Esophagus muscularis mucosa (tissue), 4 donors: ENCODE results near the gene SOS1. TPM values are rescaled to one million over a fixed set of nuclear protein-coding genes. Genes with fewer than 3 reads are reported as not detected.

Experiments used
- DNase-seq: peaks from one replicate; pipeline ENCODE4 v3.0.0-alpha.2; 2017; ENCODE audit errors: extremely low spot score
- H3K27ac ChIP-seq, 4 donors: fragments of 200-600 bp; sonication (generic); replicated peaks in 1 of 4; 1 replicate in 3 of 4; 2 replicates in 1 of 4; pipeline ENCODE4 v1.5.1; 2016 to 2019; ENCODE audit warnings: mild to moderate bottlenecking in 1 of 4
- H3K27me3 ChIP-seq, 4 donors: fragments of 200-600 bp; sonication (generic); one replicate each; pipeline versions ENCODE4 v1.5.1 to v1.6.0; 2016 to 2019
- H3K36me3 ChIP-seq, 4 donors: fragments of 200-600 bp; sonication (generic); one replicate each; pipeline ENCODE4 v1.5.1; 2016 to 2019
- H3K4me1 ChIP-seq, 4 donors: fragments of 200-600 bp; sonication (generic); one replicate each; pipeline ENCODE4 v1.5.1; 2016 to 2019
- H3K4me3 ChIP-seq, 4 donors: fragments of 200-600 bp; sonication (generic); 1 replicate in 2 of 4; 2 replicates in 2 of 4; pipeline ENCODE4 v1.5.1; 2016 to 2019; ENCODE audit warnings: mild to moderate bottlenecking in 4 of 4, moderate library complexity in 1 of 4
- H3K9me3 ChIP-seq, 4 donors: fragments of 200-600 bp; sonication (generic); 1 replicate in 3 of 4; 2 replicates in 1 of 4; pipeline ENCODE4 v1.5.1; 2016 to 2019
- EP300 ChIP-seq: sonication (generic); formaldehyde crosslinking; IDR thresholded peaks from one replicate; pipeline ENCODE4 v1.6.1; 2017; ENCODE audit warnings: antibody characterized with exemption
- POLR2A ChIP-seq: fragments of 450-650 bp; IDR thresholded peaks from one replicate; pipeline ENCODE4 v1.6.1; 2017; ENCODE audit warnings: antibody characterized with exemption, moderate library complexity, mild to moderate bottlenecking, low read depth
- POLR2AphosphoS5 ChIP-seq, 2 donors: sonication (generic); formaldehyde crosslinking; IDR thresholded peaks; one replicate each; pipeline ENCODE4 v1.6.1; 2017; ENCODE audit warnings: antibody characterized with exemption in 2 of 2
- WGBS: methylation state at CpG from one replicate; pipeline ENCODE4 v1.1.5; 2018; 5-methylcytosine and 5-hydroxymethylcytosine counted together
- intact Hi-C: fragments of 100-400 bp; cut with DNase I; formaldehyde crosslinking; loops from one replicate; pipeline ENCODE4 v1.15.1; 2023
- total RNA-seq, 4 donors: library from RNA; depleted of rRNA; stranded (reverse); fragments of >200 nt; gene quantifications; one replicate each; pipeline versions ENCODE4 v1.1.0 to v1.2.1, GENCODE V29; 2016
- TF ChIP-seq, protein P1 (sequence below), 3 experiments: fragments of 200-600 bp in 2 of 3; fragments of 450-650 bp in 1 of 3; sonication (generic) in 2 of 3; IDR thresholded peaks; one replicate each; pipeline ENCODE4 v1.5.1; 2017 to 2019; ENCODE audit warnings: antibody characterized with exemption in 3 of 3, mild to moderate bottlenecking in 2 of 3, moderate library complexity in 1 of 3

Gene SOS1
- total RNA-seq, 4 donors from 2014 or later: 33.3 to 48.6 (median 35.7) TPM

- intact Hi-C loops: no loop called here
- peaks cover 11 to 74% (median 48%) of the 10 kb centered on the region in 4 donors for H3K36me3 ChIP-seq
Measured at GRCh38 chr2:38988716-38989115, 132.1 kb downstream of the SOS1 start.

DNA sequence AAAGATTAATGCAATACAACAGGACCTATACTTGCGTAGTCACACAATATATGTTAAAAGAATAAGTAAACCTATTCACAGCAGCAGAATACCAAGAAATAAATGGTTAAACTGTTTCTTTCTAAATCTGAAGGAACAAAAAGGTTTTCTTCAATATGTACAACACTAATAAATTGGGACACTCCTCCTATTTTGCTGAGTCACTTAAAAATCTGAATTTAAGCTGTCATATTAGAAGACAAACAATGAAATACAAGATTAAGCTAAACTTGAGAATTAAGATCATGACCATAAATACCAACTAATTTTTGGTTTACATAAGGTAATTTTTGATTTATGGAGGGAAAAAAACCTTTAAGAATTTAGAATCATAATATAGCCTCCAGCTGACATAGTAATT, 138.4 kb downstream of the SOS1 start:
- intact Hi-C loops: no loop called here
- whole genome bisulfite sequencing: 97% methylated on average over 1 of the region's 1 CpG

More at GRCh38 chr2:38988716-38989115, 132.1 kb downstream of the SOS1 start:
- Histone ChIP-seq H3K4me3 (no peak overlapping the region), H3K4me1 (peaks cover 0 to 9% (median 2%) of the 10 kb centered on the region in 4 donors), H3K9me3 (no peaks in the 10 kb centered on the region), H3K27ac (no peak overlapping the region), H3K27me3 (no peaks in the 10 kb centered on the region)
- DNase-seq: no peak
- WGBS: 98% methylated on average over 1 of the region's 1 CpG
- TF ChIP-seq POLR2A (no peak), POLR2AphosphoS5 (IDR thresholded peaks at IDR 0.05) (no peak), EP300 (no peak)
- TF ChIP-seq, protein P1, sequence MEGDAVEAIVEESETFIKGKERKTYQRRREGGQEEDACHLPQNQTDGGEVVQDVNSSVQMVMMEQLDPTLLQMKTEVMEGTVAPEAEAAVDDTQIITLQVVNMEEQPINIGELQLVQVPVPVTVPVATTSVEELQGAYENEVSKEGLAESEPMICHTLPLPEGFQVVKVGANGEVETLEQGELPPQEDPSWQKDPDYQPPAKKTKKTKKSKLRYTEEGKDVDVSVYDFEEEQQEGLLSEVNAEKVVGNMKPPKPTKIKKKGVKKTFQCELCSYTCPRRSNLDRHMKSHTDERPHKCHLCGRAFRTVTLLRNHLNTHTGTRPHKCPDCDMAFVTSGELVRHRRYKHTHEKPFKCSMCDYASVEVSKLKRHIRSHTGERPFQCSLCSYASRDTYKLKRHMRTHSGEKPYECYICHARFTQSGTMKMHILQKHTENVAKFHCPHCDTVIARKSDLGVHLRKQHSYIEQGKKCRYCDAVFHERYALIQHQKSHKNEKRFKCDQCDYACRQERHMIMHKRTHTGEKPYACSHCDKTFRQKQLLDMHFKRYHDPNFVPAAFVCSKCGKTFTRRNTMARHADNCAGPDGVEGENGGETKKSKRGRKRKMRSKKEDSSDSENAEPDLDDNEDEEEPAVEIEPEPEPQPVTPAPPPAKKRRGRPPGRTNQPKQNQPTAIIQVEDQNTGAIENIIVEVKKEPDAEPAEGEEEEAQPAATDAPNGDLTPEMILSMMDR (IDR thresholded peaks at IDR 0.05): no peak

DNA sequence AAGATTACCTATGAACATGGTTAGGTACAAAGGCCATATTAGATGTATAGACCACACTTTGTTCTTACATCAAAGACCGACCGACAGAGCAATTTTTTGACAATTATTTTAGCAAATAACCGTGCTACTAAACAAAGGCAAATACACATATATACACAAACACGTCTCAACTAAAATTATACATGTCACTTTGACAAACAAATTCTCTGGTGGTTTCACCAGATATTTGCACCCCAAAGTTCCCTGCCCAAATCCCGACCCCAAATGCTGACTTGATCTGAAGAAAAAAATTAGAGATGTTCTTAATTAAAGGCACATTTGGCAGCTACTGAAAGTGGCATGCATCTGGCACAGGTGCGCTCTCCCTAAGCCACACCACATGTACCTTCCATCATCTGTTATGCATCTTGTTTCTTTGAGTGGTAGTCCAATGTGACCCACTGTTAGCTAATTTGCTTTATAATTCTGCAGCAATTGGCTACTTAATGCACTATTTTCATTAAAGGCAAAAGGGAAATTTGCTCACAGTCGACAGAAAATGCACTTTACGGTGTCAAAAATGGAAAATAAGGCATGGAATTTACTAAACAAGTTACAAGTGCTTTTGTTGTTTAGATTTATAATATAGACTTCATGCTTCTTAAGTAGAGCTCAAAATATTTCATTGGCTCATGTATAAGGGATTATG, 139.0 kb downstream of the SOS1 start:
- WGBS: 90% methylated on average over 8 of the region's 8 CpGs
- TF ChIP-seq POLR2AphosphoS5 (IDR thresholded peaks at IDR 0.05): no peak
- TF ChIP-seq, protein P1 (IDR thresholded peaks at IDR 0.05): no peak
- TF ChIP-seq POLR2A: no peak
- TF ChIP-seq EP300: no peak
- no peaks in the 10 kb centered on the region for H3K27me3 ChIP-seq
- H3K36me3 ChIP-seq: peaks cover 7 to 43% (median 27%) of the 10 kb centered on the region in 4 donors
- H3K9me3 ChIP-seq: no peaks in the 10 kb centered on the region
- H3K27ac ChIP-seq: no peak overlapping the region
- H3K4me3 ChIP-seq: no peak overlapping the region
- intact Hi-C loops: no loop called here
- H3K4me1 ChIP-seq: peaks cover 0 to under 1% (median 0%) of the 10 kb centered on the region in 4 donors
- DNase-seq: no peak

More for the DNA sequence above, 138.4 kb downstream of the SOS1 start:
- Histone ChIP-seq H3K9me3 (no peaks in the 10 kb centered on the region), H3K27me3 (no peaks in the 10 kb centered on the region), H3K36me3 (peaks cover 7 to 50% (median 29%) of the 10 kb centered on the region in 4 donors), H3K4me1 (peaks cover 0 to 4% (median 2%) of the 10 kb centered on the region in 4 donors), H3K27ac (no peak overlapping the region), H3K4me3 (no peak overlapping the region)
- TF ChIP-seq, protein P1 (IDR thresholded peaks at IDR 0.05): no peak
- TF ChIP-seq EP300: no peak
- no peak for TF ChIP-seq POLR2A
- no peak for TF ChIP-seq POLR2AphosphoS5 (IDR thresholded peaks at IDR 0.05)
- no peak for DNase-seq

DNA sequence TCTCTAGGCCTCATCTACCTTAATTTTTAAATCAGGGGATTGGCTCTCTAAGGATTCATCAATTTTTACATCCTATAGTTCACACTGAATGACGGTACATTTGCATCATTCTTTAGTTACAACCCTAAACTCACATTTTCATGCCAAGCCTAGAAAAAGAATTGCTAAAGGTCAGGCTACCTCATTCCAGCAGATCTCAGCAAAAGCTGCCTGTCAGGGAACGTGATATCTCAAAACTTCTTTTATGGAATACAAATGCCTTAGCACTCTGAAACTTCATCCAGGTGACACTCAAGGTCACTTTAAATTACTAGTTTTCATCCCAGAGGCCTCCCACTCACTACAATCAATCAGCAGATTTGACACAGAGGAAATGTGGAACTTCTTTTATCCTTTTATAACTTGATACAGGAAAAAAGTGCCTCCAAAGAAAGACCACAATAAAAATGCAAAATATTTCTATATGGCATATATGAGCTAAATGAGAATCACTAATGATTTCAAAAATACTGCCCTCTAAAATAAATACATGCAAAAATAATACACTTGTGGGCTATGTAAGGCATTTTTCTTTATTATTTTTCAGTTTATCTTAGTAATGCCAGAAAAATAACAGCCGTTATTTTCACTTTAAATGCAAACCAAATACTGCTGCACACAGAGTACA, 139.7 kb downstream of the SOS1 start:
- TF ChIP-seq, protein P1 (IDR thresholded peaks at IDR 0.05): no peak
- TF ChIP-seq EP300 (no peak), POLR2A (no peak), POLR2AphosphoS5 (IDR thresholded peaks at IDR 0.05) (no peak)
- peaks cover 7 to 37% (median 24%) of the 10 kb centered on the region in 4 donors for H3K36me3 ChIP-seq
- H3K27ac ChIP-seq: no peak overlapping the region
- no peaks in the 10 kb centered on the region for H3K4me1 ChIP-seq
- 80% methylated on average over 3 of the region's 3 CpGs for WGBS
- no peak overlapping the region for H3K4me3 ChIP-seq
- intact Hi-C loops: no loop called here
- no peaks in the 10 kb centered on the region for H3K9me3 ChIP-seq
- no peak for DNase-seq
- no peaks in the 10 kb centered on the region for H3K27me3 ChIP-seq
